ENCODE results near the gene JAKMIP2.

GRCh38 chr5:147789820-147790219 is 7.3 kb upstream of the JAKMIP2 start:
- TF ChIP-seq, protein P1, sequence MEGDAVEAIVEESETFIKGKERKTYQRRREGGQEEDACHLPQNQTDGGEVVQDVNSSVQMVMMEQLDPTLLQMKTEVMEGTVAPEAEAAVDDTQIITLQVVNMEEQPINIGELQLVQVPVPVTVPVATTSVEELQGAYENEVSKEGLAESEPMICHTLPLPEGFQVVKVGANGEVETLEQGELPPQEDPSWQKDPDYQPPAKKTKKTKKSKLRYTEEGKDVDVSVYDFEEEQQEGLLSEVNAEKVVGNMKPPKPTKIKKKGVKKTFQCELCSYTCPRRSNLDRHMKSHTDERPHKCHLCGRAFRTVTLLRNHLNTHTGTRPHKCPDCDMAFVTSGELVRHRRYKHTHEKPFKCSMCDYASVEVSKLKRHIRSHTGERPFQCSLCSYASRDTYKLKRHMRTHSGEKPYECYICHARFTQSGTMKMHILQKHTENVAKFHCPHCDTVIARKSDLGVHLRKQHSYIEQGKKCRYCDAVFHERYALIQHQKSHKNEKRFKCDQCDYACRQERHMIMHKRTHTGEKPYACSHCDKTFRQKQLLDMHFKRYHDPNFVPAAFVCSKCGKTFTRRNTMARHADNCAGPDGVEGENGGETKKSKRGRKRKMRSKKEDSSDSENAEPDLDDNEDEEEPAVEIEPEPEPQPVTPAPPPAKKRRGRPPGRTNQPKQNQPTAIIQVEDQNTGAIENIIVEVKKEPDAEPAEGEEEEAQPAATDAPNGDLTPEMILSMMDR (IDR thresholded peaks at IDR 0.05 in 4 of 5, conservative IDR thresholded peaks at IDR 0.05 in 1 of 5), result no peak
- TF ChIP-seq POLR2A (IDR thresholded peaks at IDR 0.05), result no peak

Measured in gastrocnemius medialis (tissue), 4 donors.